Activated T-helper 1 cell treated with anti-CD3 and anti-CD28 coated beads, Interleukin-2, amount 50 U/mL, for 16 hours (primary cell): ENCODE data around the gene GABRB2.
"Not testable (repeated sequence)": the region's sequence is repeated elsewhere in the genome, so short reads cannot be mapped to it uniquely, and the experiment has no call there.

Source experiments
- DNase-seq, 2 donors: peaks; one replicate each; pipeline ENCODE4 v3.0.0-alpha.2; 2020; ENCODE audit warnings: low read depth in 1 of 2, low spot score in 1 of 2

The GABRB2 gene

GRCh38 chr5:161252955-161253354 lies 293.6 kb downstream of the GABRB2 start:
- not testable (repeated sequence) for DNase-seq

- no peak for DNase-seq
Measured at GRCh38 chr5:161246749-161247148, 299.8 kb downstream of the GABRB2 start.

GRCh38 chr5:161245846-161246245 lies 300.7 kb downstream of the GABRB2 start:
- DNase-seq, result not testable (repeated sequence)
